ENCODE measurements around the gene WDFY1.
"Not testable (repeated sequence)": the region's sequence is repeated elsewhere in the genome, so short reads cannot be mapped to it uniquely, and the experiment has no call there.

Gene WDFY1

DNA sequence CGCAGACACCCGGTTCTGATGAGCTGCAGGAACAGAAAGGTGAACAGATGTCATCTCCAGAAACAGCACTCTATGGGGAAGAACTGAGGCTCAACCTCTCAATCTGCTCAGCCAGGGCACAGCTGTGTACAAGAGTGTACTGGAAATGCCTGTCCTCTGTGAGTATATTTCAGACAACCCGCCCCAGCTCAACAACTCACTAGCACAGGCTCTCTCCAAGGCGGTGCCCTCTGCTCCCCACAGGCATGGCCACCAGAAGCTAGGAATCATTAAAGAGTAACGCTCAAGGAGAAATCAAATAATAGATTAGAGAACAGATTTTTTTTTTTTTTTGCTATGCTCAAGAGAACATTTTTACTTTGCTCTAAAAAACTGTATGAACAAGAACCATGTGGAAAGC lies 43.8 kb downstream of the WDFY1 start:
- intact Hi-C loops (cut with DNase I), result no loop called here

DNA sequence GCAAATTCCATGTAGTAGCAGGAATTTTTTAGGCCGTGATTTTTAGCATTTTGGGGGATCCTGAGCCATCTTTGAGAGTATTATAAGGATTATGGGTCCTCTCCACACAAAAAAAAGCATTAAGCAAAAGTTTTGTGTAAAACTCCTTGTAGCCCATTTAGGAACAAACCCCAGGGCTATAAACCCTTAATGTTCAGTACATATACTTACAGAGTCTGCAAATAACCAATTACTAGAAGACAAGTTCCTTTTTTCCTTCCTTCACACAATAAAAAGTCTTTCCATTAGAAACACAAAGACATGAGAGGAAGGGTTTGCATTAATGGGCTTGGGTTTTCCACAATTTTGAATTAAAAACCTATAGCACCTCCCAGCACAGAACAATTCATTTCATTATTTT lies 44.6 kb downstream of the WDFY1 start:
- intact Hi-C loops (cut with DNase I), result no loop called here
- DNase-seq, result no peak

More for the DNA sequence above, 43.8 kb downstream of the WDFY1 start:
- DNase-seq, result no peak

DNA sequence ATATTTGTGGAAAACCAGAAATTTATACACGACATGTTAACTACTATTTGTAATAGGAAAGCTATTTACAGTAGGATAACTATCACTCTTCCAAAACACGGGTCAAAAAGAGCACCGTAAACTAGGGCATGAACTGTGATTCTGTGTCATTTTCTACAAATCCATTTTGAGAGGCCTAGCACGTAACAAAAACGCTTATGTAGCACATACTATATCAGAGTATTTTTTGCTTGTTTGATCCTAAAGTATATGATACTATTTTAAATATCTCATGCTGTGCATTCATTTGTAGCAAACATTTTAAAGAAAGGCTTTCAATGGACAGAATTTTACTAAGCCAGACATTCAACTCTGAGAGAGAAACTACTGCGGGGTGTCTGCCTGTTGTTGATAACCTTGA lies 45.1 kb downstream of the WDFY1 start:
- no peak for DNase-seq
- intact Hi-C loops (cut with DNase I), result no loop called here

GRCh38 chr2:223897669-223898330 lies 47.3 kb downstream of the WDFY1 start:
- DNase-seq, result no peak
- intact Hi-C loops (cut with DNase I), result no loop called here

DNA sequence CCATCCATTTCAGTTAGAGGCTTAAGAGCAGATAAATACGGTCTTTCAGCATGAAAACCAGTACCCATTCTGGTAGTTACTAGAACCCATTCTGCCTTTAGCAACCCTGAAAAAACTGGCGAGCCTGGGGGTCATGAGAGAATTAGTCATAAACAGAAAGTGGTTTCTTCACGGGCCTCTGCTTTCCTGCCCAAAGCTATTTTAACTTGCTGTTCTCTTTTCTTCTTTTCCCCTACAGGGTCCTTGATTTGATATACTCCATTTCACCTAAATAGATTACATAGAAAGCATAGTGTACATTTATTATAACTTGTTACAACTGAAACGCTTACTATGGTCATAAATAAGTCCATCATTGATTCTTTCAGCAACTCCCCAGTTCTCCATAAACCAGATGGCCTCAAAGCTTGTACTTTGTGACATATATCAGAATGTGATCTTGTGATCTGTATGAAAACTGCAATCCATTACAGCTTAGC lies 48.3 kb downstream of the WDFY1 start:
- DNase-seq, result no peak
- intact Hi-C loops (cut with DNase I), result no loop called here

DNA sequence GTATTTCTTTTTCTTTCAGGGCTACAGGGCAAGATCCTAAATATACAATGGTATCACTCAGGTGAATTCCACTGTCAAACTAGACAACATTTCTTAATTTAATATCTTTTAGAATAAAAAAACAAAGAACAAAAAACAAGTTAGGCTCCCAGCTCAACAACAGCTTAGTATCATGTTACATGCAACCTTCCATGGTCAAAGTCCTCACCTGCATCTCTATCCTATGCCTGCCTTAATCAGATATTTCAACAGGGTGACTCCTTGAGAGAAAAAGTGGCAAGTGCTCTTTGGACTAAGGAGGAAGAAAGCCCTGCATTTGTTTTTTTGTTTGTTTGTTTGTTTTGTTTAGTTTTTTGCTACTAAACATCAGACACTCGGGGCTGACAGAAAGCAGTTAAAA lies 50.2 kb downstream of the WDFY1 start:
- intact Hi-C loops (cut with DNase I), result no loop called here
- DNase-seq, result no peak

DNA sequence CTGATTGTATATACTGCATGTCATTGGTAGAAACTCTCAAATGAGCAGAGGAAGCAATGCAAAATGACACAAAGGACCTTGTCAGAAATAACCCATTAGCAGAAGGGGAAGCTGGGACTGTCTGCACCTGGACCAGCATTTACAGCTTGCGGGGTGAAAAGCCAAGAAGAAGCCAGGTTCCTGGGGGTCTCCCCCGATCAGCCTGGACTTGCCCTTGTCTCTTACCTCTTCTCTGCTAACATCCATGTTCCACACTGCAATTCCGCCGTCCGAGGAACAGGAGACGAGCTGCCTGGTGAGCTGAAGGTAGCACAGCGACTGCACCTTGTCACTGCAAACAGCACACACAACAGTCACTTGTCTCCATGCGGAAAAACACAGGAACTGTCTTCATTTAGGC lies 51.1 kb downstream of the WDFY1 start:
- no peak for DNase-seq
- intact Hi-C loops (cut with DNase I), result no loop called here

GRCh38 chr2:223890721-223891120 lies 54.4 kb downstream of the WDFY1 start:
- intact Hi-C loops (cut with DNase I), result no loop called here

DNA sequence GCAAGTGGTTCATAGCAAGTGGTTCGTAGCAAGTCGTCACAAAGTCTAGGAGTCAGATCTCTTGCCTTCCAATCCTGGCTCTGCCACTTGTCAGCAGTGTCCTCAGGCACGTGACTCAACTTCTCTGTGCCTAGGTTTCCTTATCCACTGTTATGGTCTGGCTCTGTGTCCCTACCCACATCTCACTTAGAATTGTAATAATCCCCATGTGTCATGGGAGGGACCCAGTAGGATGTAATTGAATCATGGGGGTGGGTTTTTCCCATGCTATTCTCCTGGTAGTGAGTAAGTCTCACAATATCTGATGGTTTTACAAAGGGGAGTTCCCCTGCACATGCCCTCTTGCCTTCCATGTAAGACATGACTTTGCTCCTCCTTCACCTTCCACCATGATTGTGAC lies 55.9 kb downstream of the WDFY1 start:
- no peak for DNase-seq
- intact Hi-C loops (cut with DNase I), result no loop called here

More at GRCh38 chr2:223890721-223891120, 54.4 kb downstream of the WDFY1 start:
- no peak for DNase-seq

- no peak for DNase-seq
- intact Hi-C loops (cut with DNase I), result no loop called here
Observed at GRCh38 chr2:223888251-223888650, 56.9 kb downstream of the WDFY1 start.

GRCh38 chr2:223887127-223887526 lies 58.0 kb downstream of the WDFY1 start:
- no peak for DNase-seq
- intact Hi-C loops (cut with DNase I), result no loop called here

DNA sequence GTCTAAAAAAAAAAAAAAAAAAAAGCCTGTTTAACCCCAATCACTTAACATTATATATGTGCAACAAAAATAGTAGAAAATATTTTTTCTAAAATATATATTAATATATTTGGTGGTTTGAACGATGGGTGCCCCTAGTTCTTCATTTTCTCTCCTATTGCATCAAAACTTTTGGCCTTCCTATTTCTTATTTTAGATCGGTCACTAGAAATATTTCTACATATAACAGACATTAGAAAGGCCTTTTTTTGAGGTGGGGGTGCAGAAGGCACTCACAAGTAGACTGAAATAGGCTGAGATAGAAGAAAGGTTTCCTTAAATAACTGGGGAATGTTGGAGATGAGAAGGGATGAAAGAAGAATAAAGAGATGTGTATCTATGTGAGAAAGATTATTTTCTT lies 58.4 kb downstream of the WDFY1 start:
- intact Hi-C loops (cut with DNase I), result no loop called here
- DNase-seq, result no peak

DNA sequence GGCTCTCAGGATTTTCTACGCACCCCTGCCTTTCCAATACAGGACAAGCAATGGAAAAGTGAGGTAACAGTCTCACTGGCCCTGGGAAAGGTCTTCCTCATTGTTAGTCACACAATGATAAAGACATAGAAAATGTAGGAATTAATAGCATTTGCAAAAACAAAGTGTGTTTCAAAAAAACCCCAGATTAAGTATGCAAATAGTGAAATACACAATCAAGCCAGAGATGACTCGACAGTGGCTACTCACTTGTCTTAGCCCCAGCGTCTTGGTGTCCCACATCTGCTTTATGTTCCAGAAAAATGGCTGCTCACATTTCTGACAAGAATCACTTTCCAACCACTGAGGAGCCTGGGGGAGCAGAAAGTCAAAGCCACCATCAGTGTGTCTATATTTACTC lies 60.7 kb downstream of the WDFY1 start:
- intact Hi-C loops (cut with DNase I), result no loop called here
- no peak for DNase-seq

- intact Hi-C loops (cut with DNase I), result no loop called here
- DNase-seq, result no peak
Observed at GRCh38 chr2:223882715-223883114, 62.4 kb downstream of the WDFY1 start.

DNA sequence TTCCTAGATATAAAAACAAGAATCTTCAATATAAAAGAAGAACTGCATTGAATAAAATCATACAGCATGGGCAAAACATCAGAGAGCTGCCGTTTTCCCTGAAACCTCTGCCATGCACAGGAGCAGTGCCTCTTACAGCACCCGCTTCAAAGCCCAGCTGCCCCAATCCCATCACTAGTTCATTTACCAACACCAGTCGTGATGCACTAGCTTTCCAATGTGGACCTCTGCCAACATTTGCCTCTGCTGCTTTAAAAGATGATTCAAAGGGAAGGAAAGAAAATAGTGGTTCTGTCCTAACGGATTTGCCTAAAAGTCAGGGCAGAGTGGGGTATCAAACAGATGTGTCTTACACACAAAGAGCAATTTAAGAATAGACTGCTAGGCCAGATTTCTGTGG lies 64.3 kb downstream of the WDFY1 start:
- peak in 2 of 10 donors; percentile 9 to 26 for DNase-seq
- intact Hi-C loops (cut with DNase I), result no loop called here

DNA sequence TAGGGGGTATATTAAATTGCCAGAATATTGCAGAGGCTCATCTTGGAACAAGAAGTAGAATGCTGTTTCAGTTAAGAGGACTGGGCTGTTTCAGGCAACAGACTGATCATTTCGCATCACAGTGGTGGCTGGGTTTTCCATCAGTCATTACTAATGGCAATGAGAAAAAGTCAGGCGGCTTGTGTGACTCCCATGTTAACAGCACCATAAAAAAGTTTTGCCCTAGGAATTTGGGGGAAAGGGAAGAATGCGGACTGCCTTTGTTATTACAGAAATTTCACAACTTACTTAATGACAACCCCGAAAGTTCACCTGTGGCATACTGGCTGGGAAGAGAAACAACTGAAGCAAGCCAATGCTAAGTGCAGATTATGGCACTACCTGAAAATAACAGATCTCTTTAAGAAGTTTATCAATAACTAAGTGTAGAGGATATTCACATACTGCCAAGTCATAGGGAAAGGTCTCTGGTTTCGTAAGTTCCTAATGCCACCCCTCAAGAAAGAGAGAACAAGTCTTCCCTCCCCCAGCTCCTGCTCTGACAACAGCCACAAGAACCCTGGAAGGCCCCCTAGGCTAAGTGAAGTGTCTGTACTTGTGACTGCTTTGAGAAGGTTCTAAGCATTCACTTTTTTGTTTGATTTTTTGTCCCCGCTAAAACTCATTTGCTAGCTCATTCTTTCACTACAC lies 67.3 kb downstream of the WDFY1 start:
- intact Hi-C loops (cut with DNase I), result no loop called here
- no peak for DNase-seq

DNA sequence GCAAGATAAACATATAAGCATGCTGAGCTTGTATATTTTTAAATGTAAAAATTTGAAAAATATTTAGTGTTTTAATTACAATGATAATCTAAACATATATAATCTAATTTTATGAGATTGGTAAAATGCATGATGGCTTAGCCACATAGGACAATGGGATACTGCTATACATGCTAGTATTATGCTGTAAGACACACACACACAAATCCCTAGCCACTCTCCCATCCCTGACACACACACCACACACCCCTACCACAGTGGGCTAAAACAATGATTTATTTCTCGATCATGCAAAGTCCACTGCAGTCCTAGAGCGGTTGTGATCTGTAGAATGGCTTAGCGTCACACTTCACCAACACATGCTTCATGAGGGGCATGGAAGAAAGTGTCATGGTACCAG lies 71.5 kb downstream of the WDFY1 start:
- no peak for DNase-seq
- intact Hi-C loops (cut with DNase I), result no loop called here

DNA sequence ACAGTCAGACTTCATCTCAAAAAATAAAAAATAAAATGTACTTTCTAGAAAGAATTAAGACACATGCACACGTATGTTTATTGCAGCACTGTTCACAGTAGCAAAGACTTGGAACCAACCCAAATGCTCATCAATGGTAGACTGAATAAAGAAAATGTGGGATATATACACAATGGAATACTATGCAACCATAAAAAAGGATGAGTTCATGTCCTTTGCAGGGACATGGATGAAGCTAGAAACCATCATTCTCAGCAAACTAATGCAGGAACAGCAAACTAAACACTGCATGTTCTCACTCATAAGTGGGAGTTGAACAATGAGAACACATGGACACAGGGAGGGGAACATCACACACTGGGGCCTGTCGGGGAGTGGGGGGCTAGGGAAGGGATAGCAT lies 72.4 kb downstream of the WDFY1 start:
- intact Hi-C loops (cut with DNase I); DNase-seq: not testable (repeated sequence)

DNA sequence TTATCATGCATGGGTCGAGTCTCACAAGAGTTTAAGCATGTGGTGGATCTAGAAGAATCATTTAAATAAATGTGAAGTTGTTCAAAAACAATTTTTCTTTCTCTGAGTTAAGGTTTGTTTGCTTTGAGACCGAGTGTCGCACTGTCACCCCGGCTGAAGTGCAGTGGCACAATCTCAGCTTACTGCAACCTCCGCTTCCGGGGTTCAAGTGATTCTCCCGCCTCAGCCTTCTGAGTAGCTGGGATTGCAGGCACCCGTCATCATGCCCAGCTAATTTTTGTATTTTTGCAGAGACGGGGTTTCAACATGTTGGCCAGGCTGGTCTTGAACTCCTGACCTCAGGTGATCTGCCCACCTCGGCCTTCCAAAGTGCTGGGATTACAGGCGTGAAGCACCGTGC lies 73.5 kb downstream of the WDFY1 start:
- DNase-seq; intact Hi-C loops (cut with DNase I): not testable (repeated sequence)

DNA sequence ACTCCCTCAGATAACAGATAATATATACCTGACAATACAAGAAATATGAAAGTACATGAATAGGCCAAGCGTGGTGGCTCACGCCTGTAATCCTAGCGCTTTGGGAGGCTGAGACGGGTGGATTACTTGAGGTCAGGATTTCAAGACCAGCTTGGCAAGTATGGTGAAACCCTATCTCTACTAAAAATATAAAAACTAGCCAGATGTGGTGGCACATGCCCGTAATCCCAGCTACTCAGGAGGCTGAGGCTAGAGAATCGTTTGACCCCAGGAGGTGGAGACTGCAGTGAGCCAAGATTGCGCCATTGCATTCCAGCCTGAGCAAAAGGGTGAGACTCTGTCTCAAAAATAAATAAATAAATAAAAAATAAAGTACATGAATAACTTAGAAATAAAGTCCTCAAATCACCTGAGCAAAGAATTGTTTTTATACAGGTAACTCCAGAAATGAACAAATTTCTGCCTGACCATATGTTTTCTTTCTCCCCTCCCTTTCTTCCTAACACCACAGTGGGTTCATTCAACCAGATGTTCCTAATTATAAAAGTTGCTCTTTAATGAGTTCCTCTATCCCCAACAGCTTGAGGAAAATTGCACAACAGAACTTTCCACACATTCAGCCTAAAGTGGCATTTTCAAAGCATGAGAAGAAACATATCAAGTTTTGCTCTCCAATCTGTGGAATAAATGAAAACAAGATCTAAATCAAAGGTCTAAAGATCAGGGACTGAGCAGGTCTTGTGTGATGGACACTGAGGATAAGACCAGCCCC lies 74.1 kb downstream of the WDFY1 start:
- no peak for DNase-seq
- intact Hi-C loops (cut with DNase I), result no loop called here

DNA sequence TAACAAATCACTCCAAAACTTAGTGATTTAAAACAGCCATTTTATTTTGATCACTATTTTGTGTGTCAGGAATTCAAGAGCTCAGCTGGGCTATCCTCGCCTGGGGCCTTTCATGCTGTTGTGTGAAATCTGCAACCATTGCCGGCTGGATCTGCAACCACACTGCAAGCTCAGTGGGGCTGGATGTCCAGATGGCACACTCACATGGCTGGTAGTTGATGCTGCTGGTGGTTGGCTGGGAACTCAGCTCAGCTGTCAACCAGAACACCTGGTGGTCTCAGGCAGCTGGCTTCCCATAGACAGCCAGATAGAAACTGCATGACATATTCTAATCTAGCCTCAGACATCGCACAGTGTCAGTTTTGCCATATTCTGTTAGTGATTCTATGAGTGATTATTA lies 77.1 kb downstream of the WDFY1 start:
- peak in 5 of 10 donors; percentile 16 to 84 (median 26) for DNase-seq
- intact Hi-C loops (cut with DNase I), result no loop called here

All from posterior cingulate gyrus (tissue), 11 donors.